ENCODE data around the gene NFILZ. TPM values are rescaled to one million over a fixed set of nuclear protein-coding genes. Genes with fewer than 3 reads are reported as not detected.
"Not testable (repeated sequence)": the region's sequence is repeated elsewhere in the genome, so short reads cannot be mapped to it uniquely, and the experiment has no call there.

Gene NFILZ
- total and polyA plus RNA-seq, 5 donors: not detected

DNA sequence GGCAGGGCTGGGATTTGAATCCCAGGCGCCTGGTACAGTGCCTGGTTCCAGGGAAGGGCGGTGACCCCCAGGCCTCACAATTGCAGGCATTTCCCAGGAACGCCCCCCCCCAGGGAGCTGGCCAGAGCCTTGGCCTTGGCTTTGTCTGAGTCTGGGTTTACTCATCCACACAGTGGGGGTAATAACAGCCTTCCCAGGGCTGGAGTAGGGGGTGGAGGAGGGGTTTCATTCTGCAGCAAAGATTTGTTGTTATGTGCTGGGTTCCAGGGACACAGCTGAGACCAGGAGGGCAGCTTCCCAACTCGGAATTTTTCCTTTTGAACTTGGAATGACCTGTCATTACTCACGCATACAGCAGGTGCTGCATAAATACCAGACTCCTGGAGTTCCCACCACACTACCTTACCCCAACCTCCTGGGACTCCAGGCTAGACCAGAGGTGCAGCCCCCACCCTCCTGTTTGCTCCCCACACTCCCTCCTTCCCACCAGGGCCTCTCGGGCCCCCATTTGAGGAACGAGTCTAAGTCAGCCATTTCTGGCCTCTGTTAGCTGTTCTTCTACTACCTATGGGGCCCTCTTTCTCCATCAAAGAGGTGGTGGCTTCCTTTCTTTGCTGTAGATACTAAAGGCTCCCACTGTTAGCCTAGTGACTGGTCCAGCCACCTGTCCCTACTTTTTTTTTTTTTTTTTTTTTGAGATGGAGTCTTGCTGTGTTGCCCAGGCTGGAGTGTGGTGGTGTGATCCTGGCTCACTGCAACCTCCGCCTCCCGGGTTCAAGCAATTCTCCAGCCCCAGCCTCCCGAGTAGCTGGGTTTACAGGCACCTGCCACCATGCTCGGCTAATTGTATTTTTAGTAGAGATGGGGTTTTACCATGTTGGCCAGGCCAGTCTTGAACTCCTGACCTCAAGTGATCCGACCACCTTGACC lies 18.3 kb upstream of the NFILZ start:
- Histone ChIP-seq H3K4me1 (ENCODE audit: control insufficient read depth, insufficient read depth, low read length) (no peaks in the 10 kb centered on the region), H3K4me3 (ENCODE audit: low read length) (no peak overlapping the region), H3K9me3 (ENCODE audit: control insufficient read depth, low read length) (no peaks in the 10 kb centered on the region), H3K27ac (ENCODE audit: low read length) (peak overlapping the region; percentile 37), H3K27me3 (ENCODE audit: control insufficient read depth, insufficient read depth) (no peaks in the 10 kb centered on the region)
- peak; percentile 61 to 66 for ATAC-seq
- DNase-seq: peak; percentile 89 to 94 (median 93)
- 44% methylated on average over 12 of the region's 12 CpGs for WGBS
- intact Hi-C loops (cut with DNase I): no loop called here

GRCh38 chr19:8612807-8613171 lies 17.6 kb upstream of the NFILZ start:
- DNase-seq (no peak), ATAC-seq (no peak)
- Histone ChIP-seq H3K27ac (ENCODE audit: low read length) (no peak overlapping the region), H3K4me1 (ENCODE audit: control insufficient read depth, insufficient read depth, low read length) (no peaks in the 10 kb centered on the region), H3K9me3 (ENCODE audit: control insufficient read depth, low read length) (no peaks in the 10 kb centered on the region), H3K4me3 (ENCODE audit: low read length) (no peak overlapping the region), H3K27me3 (ENCODE audit: control insufficient read depth, insufficient read depth) (no peaks in the 10 kb centered on the region)
- intact Hi-C loops (cut with DNase I): no loop called here
- 56% methylated on average over 5 of the region's 5 CpGs for WGBS

DNA sequence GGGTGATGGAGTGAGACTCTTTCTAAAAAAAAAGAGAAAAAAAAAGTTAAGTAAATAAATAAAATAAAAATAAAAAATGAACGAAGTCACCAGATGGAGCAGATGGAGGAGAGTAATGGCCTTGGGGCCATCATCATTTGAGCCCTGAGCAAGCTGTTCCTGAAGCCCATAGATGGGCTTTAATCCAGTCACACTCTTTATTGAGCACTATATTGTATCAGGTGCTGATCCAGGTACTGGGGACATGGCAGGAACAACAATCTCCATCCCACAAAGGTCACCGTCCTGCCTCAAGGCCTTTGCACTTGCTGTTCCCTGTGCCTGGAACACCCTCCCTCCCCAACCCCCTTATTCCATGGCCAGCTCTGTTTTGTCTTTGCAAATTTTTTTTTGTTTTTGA lies 16.0 kb upstream of the NFILZ start:
- Histone ChIP-seq H3K4me3 (ENCODE audit: low read length) (no peak overlapping the region), H3K27ac (ENCODE audit: low read length) (no peak overlapping the region), H3K9me3 (ENCODE audit: control insufficient read depth, low read length) (no peaks in the 10 kb centered on the region), H3K27me3 (ENCODE audit: control insufficient read depth, insufficient read depth) (no peaks in the 10 kb centered on the region), H3K4me1 (ENCODE audit: control insufficient read depth, insufficient read depth, low read length) (no peaks in the 10 kb centered on the region)
- ATAC-seq: no peak
- WGBS: 75% methylated on average over 2 of the region's 2 CpGs
- no peak for DNase-seq
- intact Hi-C loops (cut with DNase I): no loop called here

DNA sequence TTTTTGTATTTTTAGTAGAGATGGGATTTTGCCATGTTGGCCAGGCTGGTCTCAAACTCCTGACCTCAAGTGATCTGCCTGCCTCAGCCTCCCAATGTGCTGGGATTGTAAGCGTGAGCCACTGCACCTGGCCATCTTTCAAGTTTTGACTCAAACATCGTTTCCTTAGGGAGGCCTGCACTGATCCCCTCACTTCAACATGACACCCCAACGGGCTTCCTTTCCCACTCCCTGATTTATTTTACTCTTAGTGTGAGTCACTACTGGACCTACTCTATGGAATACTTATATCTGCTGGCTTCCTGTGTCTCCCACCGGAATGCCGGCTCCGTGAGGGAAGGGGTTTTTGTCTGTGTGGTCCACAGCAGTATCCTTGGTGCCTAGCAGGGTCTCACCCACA lies 15.4 kb upstream of the NFILZ start:
- no peak overlapping the region for H3K27ac ChIP-seq (ENCODE audit: low read length)
- H3K4me3 ChIP-seq (ENCODE audit: low read length): no peak overlapping the region
- H3K9me3 ChIP-seq (ENCODE audit: control insufficient read depth, low read length): no peaks in the 10 kb centered on the region
- ATAC-seq (no peak), DNase-seq (no peak)
- H3K4me1 ChIP-seq (ENCODE audit: control insufficient read depth, insufficient read depth, low read length): no peaks in the 10 kb centered on the region
- no peaks in the 10 kb centered on the region for H3K27me3 ChIP-seq (ENCODE audit: control insufficient read depth, insufficient read depth)
- 28% methylated on average over 6 of the region's 6 CpGs for WGBS
- intact Hi-C loops (cut with DNase I): no loop called here

DNA sequence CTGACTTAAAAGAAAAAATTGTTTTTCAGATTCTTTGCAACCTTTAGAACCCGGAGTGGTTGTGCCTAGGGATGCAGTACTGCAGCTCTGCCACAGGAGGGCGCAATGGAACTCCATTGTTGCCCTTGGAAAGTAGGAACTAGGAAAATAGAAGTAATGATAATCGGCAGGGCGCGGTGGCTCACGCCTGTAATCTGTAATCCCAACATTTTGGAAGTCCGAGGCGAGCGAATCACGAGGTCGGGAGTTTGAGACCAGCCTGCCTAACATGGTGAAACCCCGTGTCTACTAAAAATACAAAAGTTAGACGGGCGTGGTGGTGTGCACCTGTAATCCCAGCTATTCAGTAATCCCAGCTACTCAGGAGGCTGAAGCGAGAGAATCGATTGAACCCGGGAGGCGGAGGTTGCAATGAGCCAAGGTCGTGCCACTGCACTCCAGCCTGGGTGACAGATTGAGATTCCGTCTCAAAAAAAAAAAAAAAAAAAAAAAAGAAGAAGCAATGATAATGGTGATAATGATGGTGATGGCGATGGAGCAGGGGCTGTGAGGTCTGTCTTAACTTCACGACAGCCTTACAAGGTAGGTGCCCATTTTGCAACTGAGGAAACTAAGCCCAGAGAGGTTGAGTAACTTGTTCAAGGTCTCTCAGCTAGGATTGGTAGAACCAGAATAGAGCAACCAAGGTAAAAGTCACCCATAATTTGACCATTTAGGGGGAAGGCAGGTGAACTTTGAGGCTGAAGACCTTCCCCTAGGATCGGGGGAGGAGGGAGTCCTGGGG lies 14.4 kb upstream of the NFILZ start:
- Histone ChIP-seq H3K4me3 (ENCODE audit: low read length) (no peak overlapping the region), H3K4me1 (ENCODE audit: control insufficient read depth, insufficient read depth, low read length) (no peaks in the 10 kb centered on the region), H3K27ac (ENCODE audit: low read length) (no peak overlapping the region), H3K27me3 (ENCODE audit: control insufficient read depth, insufficient read depth) (no peaks in the 10 kb centered on the region), H3K9me3 (ENCODE audit: control insufficient read depth, low read length) (no peaks in the 10 kb centered on the region)
- 35% methylated on average over 23 of the region's 23 CpGs for WGBS
- peak in 1 of 2 donors; percentile 22 for ATAC-seq
- peak; percentile 44 to 81 (median 81) for DNase-seq
- intact Hi-C loops (cut with DNase I): no loop called here

- no peak overlapping the region for H3K27ac ChIP-seq (ENCODE audit: low read length)
- intact Hi-C loops (cut with DNase I): no loop called here
- no peaks in the 10 kb centered on the region for H3K4me1 ChIP-seq (ENCODE audit: control insufficient read depth, insufficient read depth, low read length)
- no peak overlapping the region for H3K4me3 ChIP-seq (ENCODE audit: low read length)
- DNase-seq: no peak
- H3K9me3 ChIP-seq (ENCODE audit: control insufficient read depth, low read length): no peaks in the 10 kb centered on the region
- 73% methylated on average over 6 of the region's 6 CpGs for whole genome bisulfite sequencing
- H3K27me3 ChIP-seq (ENCODE audit: control insufficient read depth, insufficient read depth): no peaks in the 10 kb centered on the region
- no peak for ATAC-seq
Observed at GRCh38 chr19:8616861-8617260, 13.6 kb upstream of the NFILZ start.

GRCh38 chr19:8617325-8617724 lies 13.1 kb upstream of the NFILZ start:
- ATAC-seq; H3K27me3 ChIP-seq (ENCODE audit: control insufficient read depth, insufficient read depth); H3K4me3 ChIP-seq (ENCODE audit: low read length); H3K27ac ChIP-seq (ENCODE audit: low read length); intact Hi-C loops (cut with DNase I); H3K4me1 ChIP-seq (ENCODE audit: control insufficient read depth, insufficient read depth, low read length); H3K9me3 ChIP-seq (ENCODE audit: control insufficient read depth, low read length): not testable (repeated sequence)
- peak in 1 of 3 donors; percentile 11 for DNase-seq
- WGBS: 68% methylated on average over 15 of the region's 15 CpGs

- intact Hi-C loops (cut with DNase I): no loop called here
- no peak for ATAC-seq
Observed at GRCh38 chr19:8617984-8618383, 12.4 kb upstream of the NFILZ start.

GRCh38 chr19:8618751-8619150 lies 11.7 kb upstream of the NFILZ start:
- DNase-seq (no peak), ATAC-seq (no peak)
- Histone ChIP-seq H3K4me3 (ENCODE audit: low read length) (no peak overlapping the region), H3K27me3 (ENCODE audit: control insufficient read depth, insufficient read depth) (no peaks in the 10 kb centered on the region), H3K9me3 (ENCODE audit: control insufficient read depth, low read length) (no peaks in the 10 kb centered on the region), H3K27ac (ENCODE audit: low read length) (no peak overlapping the region), H3K4me1 (ENCODE audit: control insufficient read depth, insufficient read depth, low read length) (no peaks in the 10 kb centered on the region)
- intact Hi-C loops (cut with DNase I): no loop called here
- WGBS: 59% methylated on average over 8 of the region's 8 CpGs

More at GRCh38 chr19:8617984-8618383, 12.4 kb upstream of the NFILZ start:
- no peak overlapping the region for H3K4me3 ChIP-seq (ENCODE audit: low read length)
- H3K4me1 ChIP-seq (ENCODE audit: control insufficient read depth, insufficient read depth, low read length): no peaks in the 10 kb centered on the region
- no peaks in the 10 kb centered on the region for H3K27me3 ChIP-seq (ENCODE audit: control insufficient read depth, insufficient read depth)
- 74% methylated on average over 4 of the region's 4 CpGs for WGBS
- H3K9me3 ChIP-seq (ENCODE audit: control insufficient read depth, low read length): no peaks in the 10 kb centered on the region
- H3K27ac ChIP-seq (ENCODE audit: low read length): no peak overlapping the region
- DNase-seq: no peak

- H3K27me3 ChIP-seq (ENCODE audit: control insufficient read depth, insufficient read depth); H3K27ac ChIP-seq (ENCODE audit: low read length); H3K4me3 ChIP-seq (ENCODE audit: low read length); H3K4me1 ChIP-seq (ENCODE audit: control insufficient read depth, insufficient read depth, low read length); H3K9me3 ChIP-seq (ENCODE audit: control insufficient read depth, low read length); DNase-seq; ATAC-seq; intact Hi-C loops (cut with DNase I): not testable (repeated sequence)
- WGBS: 51% methylated on average over 4 of the region's 4 CpGs
Observed at GRCh38 chr19:8622886-8623285, 7.5 kb upstream of the NFILZ start.

- ATAC-seq: no peak
- H3K27me3 ChIP-seq (ENCODE audit: control insufficient read depth, insufficient read depth): no peaks in the 10 kb centered on the region
- no peaks in the 10 kb centered on the region for H3K9me3 ChIP-seq (ENCODE audit: control insufficient read depth, low read length)
- no peak overlapping the region for H3K4me3 ChIP-seq (ENCODE audit: low read length)
- no peak for DNase-seq
- intact Hi-C loops (cut with DNase I): no loop called here
- WGBS: 82% methylated on average over 8 of the region's 8 CpGs
- H3K4me1 ChIP-seq (ENCODE audit: control insufficient read depth, insufficient read depth, low read length): no peaks in the 10 kb centered on the region
- no peak overlapping the region for H3K27ac ChIP-seq (ENCODE audit: low read length)
Observed at GRCh38 chr19:8626842-8627241, 3.6 kb upstream of the NFILZ start.
